CD8-positive, alpha-beta memory T cell (primary cell): ENCODE measurements around the gene STAC3. TPM values are rescaled to one million over a fixed set of nuclear protein-coding genes. Genes with fewer than 3 reads are reported as not detected.

ENCODE experiments used
- CTCF ChIA-PET: fragments of 350-600 bp; sonication (Branson Sonifier 250); formaldehyde crosslinking; loops from one replicate; lab custom pipeline; 2021; ENCODE audit warnings: antibody characterized with exemption; lab: Charles Lee
- POLR2A ChIA-PET: fragments of 350-600 bp; sonication (Branson Sonifier 250); formaldehyde crosslinking; loops from one replicate; lab custom pipeline; 2021; ENCODE audit warnings: antibody characterized with exemption; lab: Charles Lee
- DNase-seq, 5 donors: peaks; one replicate each; pipeline versions ENCODE4 v3.0.0 to v3.0.0-alpha.2; 2020 to 2022; ENCODE audit warnings: mixed read lengths in 1 of 5
- H3K27ac ChIP-seq: one replicate; pipeline ENCODE4 v1.7.0; 2013; ENCODE audit warnings: low read depth, mild to moderate bottlenecking, low read length, moderate library complexity
- H3K27me3 ChIP-seq: 2 replicates; pipeline ENCODE4 v1.7.0; 2013; ENCODE audit warnings: low read length, mild to moderate bottlenecking; ENCODE audit not compliant: insufficient read depth, poor library complexity, severe bottlenecking
- H3K36me3 ChIP-seq: 2 replicates; pipeline ENCODE4 v1.7.0; 2013; ENCODE audit warnings: mild to moderate bottlenecking, low read length, moderate library complexity; ENCODE audit not compliant: insufficient read depth
- H3K4me1 ChIP-seq: 2 replicates; pipeline ENCODE4 v1.7.0; 2013; ENCODE audit warnings: mild to moderate bottlenecking, low read length, moderate library complexity; ENCODE audit not compliant: insufficient read depth
- H3K4me3 ChIP-seq: 2 replicates; pipeline ENCODE4 v1.7.0; 2013; ENCODE audit warnings: mild to moderate bottlenecking, low read length
- H3K9me3 ChIP-seq: 2 replicates; pipeline ENCODE4 v1.7.0; 2013; ENCODE audit warnings: mild to moderate bottlenecking, low read length
- H3K27ac Mint-ChIP-seq, 8 donors: one replicate each; pipeline ENCODE4 v1.8.0; 2020 to 2021; ENCODE audit warnings: mixed read lengths in 8 of 8, mild to moderate bottlenecking in 6 of 8, inconsistent platforms in 3 of 8, moderate library complexity in 3 of 8
- H3K27me3 Mint-ChIP-seq, 2 donors: one replicate each; pipeline ENCODE4 v1.8.0; 2020 to 2021; ENCODE audit warnings: mixed read lengths in 2 of 2, mild to moderate bottlenecking in 1 of 2, moderate library complexity in 1 of 2
- H3K36me3 Mint-ChIP-seq, 3 donors: one replicate each; pipeline ENCODE4 v1.8.0; 2020 to 2021; ENCODE audit warnings: mixed read lengths in 3 of 3, inconsistent platforms in 1 of 3, mild to moderate bottlenecking in 1 of 3
- H3K4me1 Mint-ChIP-seq, 3 donors: one replicate each; pipeline ENCODE4 v1.8.0; 2020 to 2021; ENCODE audit warnings: mixed read lengths in 3 of 3, inconsistent platforms in 1 of 3, mild to moderate bottlenecking in 1 of 3
- H3K4me3 Mint-ChIP-seq, 7 donors: one replicate each; pipeline ENCODE4 v1.8.0; 2020 to 2021; ENCODE audit warnings: mixed read lengths in 7 of 7, mild to moderate bottlenecking in 6 of 7, moderate library complexity in 4 of 7, inconsistent platforms in 2 of 7
- H3K9me3 Mint-ChIP-seq, 5 donors: one replicate each; pipeline ENCODE4 v1.8.0; 2020 to 2022; ENCODE audit warnings: mixed read lengths in 5 of 5, mild to moderate bottlenecking in 3 of 5, moderate library complexity in 2 of 5, inconsistent platforms in 1 of 5
- polyA plus RNA-seq: library from polyadenylated mRNA; unstranded; fragments of 300-500 nt; fragmentation: Illumina TruSeq; gene quantifications from one replicate; pipeline ENCODE4 v1.2.3, GENCODE V29; 2021
- total RNA-seq, 2 experiments: library from RNA; stranded (reverse); gene quantifications; one replicate each; pipeline ENCODE4 v1.2.3, GENCODE V29; 2021

Gene STAC3
- total and polyA plus RNA-seq, 3 experiments from 2014 or later, result 0.96 to 1.4 TPM; not detected in 1

DNA sequence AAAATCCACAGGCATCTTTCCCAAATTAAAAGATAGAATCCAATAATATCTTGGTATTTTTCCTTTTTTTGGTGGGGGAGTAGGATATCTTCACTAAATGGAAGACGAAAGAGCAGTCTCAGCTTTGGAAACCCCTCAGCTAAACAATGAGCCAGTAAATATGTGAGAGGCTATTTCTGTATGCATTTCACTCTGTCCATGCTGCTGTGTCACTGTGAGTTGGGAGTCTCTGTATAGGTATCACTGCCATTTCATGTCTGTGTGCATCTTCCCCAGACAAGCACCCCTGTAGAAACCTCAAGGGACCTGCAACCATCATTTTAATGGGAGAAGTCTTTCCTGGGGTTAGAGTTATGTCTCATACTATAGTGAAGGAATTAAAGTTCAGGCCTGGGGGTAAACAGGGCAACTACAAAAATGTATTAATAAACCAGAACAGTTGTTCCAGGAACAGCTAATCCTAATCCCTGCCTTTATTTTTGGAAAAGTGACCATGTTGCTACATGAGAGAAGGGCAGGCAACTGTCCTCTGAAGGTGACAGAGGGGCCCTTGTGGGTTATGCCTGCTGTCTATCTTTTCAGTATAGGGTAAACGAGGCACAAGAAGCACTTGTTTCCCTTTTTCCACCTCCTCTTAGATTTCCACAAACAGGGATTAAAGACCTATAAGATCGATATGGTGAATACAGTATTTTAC is 11.3 kb upstream of the STAC3 start:
- Histone ChIP-seq H3K36me3 (peaks cover 38% of the 10 kb centered on the region), H3K27me3 (no peaks in the 10 kb centered on the region), H3K4me1 (no peaks in the 10 kb centered on the region), H3K4me3 (no peak overlapping the region), H3K9me3 (no peaks in the 10 kb centered on the region), H3K27ac (no peak overlapping the region)
- Mint-ChIP-seq H3K27me3 (no peaks in the 10 kb centered on the region), H3K9me3 (no peaks in the 10 kb centered on the region), H3K4me1 (peaks cover 0 to 4% (median 0%) of the 10 kb centered on the region in 3 donors), H3K27ac (peak overlapping the region in 1 of 8 donors; percentile 56), H3K4me3 (no peak overlapping the region), H3K36me3 (peaks cover 3 to 81% (median 22%) of the 10 kb centered on the region in 3 donors)
- POLR2A ChIA-PET, result no interaction called here
- DNase-seq, result no peak
- CTCF ChIA-PET, result interaction anchor here (0.7 to 3.0 kb wide), 3 partner anchors 16 to 190 kb away, joined by 3 to 9 read pairs (median 6); no protein-coding TSS in a partner anchor

DNA sequence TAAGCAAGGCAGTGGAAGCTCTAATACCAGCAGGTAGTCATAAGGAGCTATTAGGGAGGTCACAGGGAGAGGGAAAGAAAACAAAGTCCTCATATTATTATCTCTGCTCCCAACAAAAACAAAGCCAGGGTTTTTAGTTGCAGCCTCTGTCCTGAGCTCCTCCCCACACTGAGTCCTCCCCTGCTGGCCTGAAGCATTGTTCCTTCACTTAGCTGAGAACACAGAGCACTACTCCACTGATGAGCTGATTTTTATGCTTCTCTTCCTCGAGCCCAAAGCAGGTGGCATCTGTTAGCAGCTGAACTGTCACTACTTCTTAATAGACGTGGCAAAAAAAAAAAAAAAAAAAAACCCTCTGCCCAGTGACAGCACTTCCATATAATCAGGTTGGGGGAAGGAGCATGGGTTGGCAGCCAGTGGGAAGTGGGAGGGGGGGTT is 10.5 kb upstream of the STAC3 start:
- Histone ChIP-seq H3K4me3 (no peak overlapping the region), H3K27me3 (no peaks in the 10 kb centered on the region), H3K27ac (no peak overlapping the region), H3K4me1 (no peaks in the 10 kb centered on the region), H3K9me3 (no peaks in the 10 kb centered on the region), H3K36me3 (peaks cover 40% of the 10 kb centered on the region)
- ChIA-PET CTCF (interaction anchor here (0.7 to 3.0 kb wide), 5 partner anchors 11 to 191 kb away, joined by 3 to 9 read pairs (median 5); partner anchors contain the start of gene STAC3), POLR2A (no interaction called here)
- no peaks in the 10 kb centered on the region for H3K9me3 Mint-ChIP-seq
- peaks cover 0 to 4% (median 0%) of the 10 kb centered on the region in 3 donors for H3K4me1 Mint-ChIP-seq
- peaks cover 3 to 79% (median 25%) of the 10 kb centered on the region in 3 donors for H3K36me3 Mint-ChIP-seq
- H3K27ac Mint-ChIP-seq, result peak overlapping the region in 1 of 8 donors; percentile 80
- H3K27me3 Mint-ChIP-seq, result no peaks in the 10 kb centered on the region
- H3K4me3 Mint-ChIP-seq, result no peak overlapping the region
- no peak for DNase-seq

DNA sequence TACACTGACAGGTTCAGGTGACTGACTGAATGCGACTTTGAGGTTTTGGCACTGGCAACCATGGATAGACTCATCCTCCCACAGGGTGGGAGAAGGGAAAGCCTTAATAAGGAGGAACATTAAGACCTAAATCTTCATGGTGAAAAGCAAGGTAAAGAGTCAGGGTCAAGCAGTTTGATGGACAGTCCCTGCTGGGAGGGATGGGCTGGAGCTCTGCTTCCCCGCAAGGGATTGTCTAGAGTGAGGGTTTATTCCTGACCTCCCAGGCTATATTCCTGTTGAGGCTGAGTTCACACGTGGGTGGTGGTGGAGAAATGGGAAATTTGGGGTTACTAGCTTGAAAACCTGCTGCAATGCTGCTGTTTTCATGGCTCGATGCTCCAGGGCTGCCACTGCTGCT is 9.4 kb upstream of the STAC3 start:
- Histone ChIP-seq H3K9me3 (no peaks in the 10 kb centered on the region), H3K27ac (no peak overlapping the region), H3K27me3 (no peaks in the 10 kb centered on the region), H3K36me3 (peaks cover 43% of the 10 kb centered on the region), H3K4me3 (no peak overlapping the region), H3K4me1 (no peaks in the 10 kb centered on the region)
- DNase-seq, result no peak
- H3K4me3 Mint-ChIP-seq, result no peak overlapping the region
- ChIA-PET POLR2A (no interaction called here), CTCF (interaction anchor here (1.7 to 3.0 kb wide), 3 partner anchors 10 to 192 kb away, joined by 5 to 9 read pairs (median 6); partner anchors contain the start of gene STAC3)
- H3K36me3 Mint-ChIP-seq, result peaks cover 5 to 85% (median 26%) of the 10 kb centered on the region in 3 donors
- peak overlapping the region in 1 of 8 donors; percentile 33 for H3K27ac Mint-ChIP-seq
- H3K9me3 Mint-ChIP-seq, result no peaks in the 10 kb centered on the region
- no peaks in the 10 kb centered on the region for H3K27me3 Mint-ChIP-seq
- H3K4me1 Mint-ChIP-seq, result peaks cover 0 to 4% (median 0%) of the 10 kb centered on the region in 3 donors

DNA sequence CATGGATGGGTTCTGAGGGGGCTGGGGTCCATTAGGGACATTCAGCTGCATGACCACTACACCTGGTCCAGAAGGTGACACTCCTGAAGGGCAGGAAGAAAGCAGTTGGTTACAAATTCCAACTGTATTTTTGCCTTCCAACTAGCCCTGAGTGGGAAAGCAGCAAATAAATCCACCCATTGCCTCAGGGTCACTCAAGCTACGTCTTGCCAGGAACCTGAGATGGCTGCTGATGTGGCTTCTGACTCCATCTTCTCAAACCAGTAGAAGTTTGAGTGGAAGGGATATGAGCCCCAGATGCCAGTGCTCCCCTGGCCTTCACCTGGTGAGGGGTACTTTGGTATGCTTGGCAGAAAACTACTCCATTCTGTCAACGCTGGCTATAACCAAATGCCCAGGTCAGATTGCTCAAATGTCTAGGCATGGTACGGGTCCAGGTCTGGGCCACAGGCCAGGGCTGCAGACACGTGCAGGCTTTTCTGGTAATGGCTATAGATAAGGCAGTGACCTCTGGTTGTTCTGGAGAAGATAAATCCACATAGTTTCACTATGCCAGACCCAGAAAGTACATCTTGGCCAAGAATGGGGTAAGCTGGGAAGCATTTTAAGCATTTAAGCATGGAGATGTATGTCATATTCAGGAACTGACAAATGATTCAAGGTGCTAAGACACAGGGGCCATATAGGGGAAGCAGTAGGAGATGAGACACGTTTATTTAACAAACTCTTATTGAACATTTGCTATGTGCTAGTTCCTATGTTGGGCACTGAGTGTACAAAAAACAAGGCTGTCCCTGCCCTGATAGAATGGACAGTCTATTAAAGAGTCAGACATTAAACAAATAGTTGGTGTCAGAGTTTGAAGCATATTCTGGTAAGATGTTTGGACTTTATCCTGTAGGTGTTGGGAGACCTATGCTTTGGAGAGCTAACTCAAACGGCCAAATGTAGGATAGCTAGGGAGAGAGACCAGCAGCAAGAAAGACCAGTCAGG is 8.3 kb upstream of the STAC3 start:
- Mint-ChIP-seq H3K27me3 (no peaks in the 10 kb centered on the region), H3K27ac (peak overlapping the region in 2 of 8 donors; percentile 4 to 66), H3K4me3 (no peak overlapping the region), H3K4me1 (peaks cover 0 to 4% (median 0%) of the 10 kb centered on the region in 3 donors), H3K9me3 (no peaks in the 10 kb centered on the region), H3K36me3 (peaks cover 7 to 87% (median 22%) of the 10 kb centered on the region in 3 donors)
- H3K4me1 ChIP-seq, result no peaks in the 10 kb centered on the region
- POLR2A ChIA-PET, result no interaction called here
- H3K9me3 ChIP-seq, result no peaks in the 10 kb centered on the region
- H3K36me3 ChIP-seq, result peaks cover 43% of the 10 kb centered on the region
- no peak overlapping the region for H3K4me3 ChIP-seq
- H3K27ac ChIP-seq, result no peak overlapping the region
- CTCF ChIA-PET, result interaction anchor here (2.8 to 3.0 kb wide), 2 partner anchors 9 to 193 kb away, joined by 6 to 9 read pairs; partner anchors contain the start of gene STAC3
- no peak for DNase-seq
- H3K27me3 ChIP-seq, result no peaks in the 10 kb centered on the region

DNA sequence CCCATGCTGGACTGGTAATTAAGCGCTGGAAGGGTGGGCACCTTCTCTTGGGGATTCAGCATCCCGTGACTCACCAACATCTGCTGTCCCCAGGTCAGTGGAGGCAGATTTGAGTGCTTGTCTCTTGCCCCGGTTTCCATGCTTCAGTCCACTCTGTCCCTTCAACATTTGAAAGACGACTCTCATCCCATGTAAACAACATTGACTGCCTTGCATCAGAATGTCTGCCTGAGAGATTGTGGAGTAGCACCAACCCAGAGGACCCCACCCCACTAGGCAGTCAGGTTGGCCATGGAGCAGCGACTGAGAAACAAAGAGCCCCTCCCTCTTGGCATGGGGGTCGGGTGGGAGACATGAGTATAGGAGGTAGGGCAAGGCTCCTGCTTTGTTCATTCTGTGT is 4.9 kb upstream of the STAC3 start:
- H3K4me1 ChIP-seq, result no peaks in the 10 kb centered on the region
- no peak overlapping the region for H3K27ac ChIP-seq
- H3K36me3 ChIP-seq, result peaks cover 36% of the 10 kb centered on the region
- Mint-ChIP-seq H3K27me3 (no peaks in the 10 kb centered on the region), H3K4me1 (no peaks in the 10 kb centered on the region), H3K4me3 (no peak overlapping the region), H3K9me3 (no peaks in the 10 kb centered on the region), H3K36me3 (peaks cover 4 to 64% (median 18%) of the 10 kb centered on the region in 3 donors), H3K27ac (peak overlapping the region in 1 of 8 donors; percentile 24)
- H3K4me3 ChIP-seq, result no peak overlapping the region
- no peak for DNase-seq
- no peaks in the 10 kb centered on the region for H3K9me3 ChIP-seq
- ChIA-PET CTCF (no interaction called here), POLR2A (no interaction called here)
- no peaks in the 10 kb centered on the region for H3K27me3 ChIP-seq

DNA sequence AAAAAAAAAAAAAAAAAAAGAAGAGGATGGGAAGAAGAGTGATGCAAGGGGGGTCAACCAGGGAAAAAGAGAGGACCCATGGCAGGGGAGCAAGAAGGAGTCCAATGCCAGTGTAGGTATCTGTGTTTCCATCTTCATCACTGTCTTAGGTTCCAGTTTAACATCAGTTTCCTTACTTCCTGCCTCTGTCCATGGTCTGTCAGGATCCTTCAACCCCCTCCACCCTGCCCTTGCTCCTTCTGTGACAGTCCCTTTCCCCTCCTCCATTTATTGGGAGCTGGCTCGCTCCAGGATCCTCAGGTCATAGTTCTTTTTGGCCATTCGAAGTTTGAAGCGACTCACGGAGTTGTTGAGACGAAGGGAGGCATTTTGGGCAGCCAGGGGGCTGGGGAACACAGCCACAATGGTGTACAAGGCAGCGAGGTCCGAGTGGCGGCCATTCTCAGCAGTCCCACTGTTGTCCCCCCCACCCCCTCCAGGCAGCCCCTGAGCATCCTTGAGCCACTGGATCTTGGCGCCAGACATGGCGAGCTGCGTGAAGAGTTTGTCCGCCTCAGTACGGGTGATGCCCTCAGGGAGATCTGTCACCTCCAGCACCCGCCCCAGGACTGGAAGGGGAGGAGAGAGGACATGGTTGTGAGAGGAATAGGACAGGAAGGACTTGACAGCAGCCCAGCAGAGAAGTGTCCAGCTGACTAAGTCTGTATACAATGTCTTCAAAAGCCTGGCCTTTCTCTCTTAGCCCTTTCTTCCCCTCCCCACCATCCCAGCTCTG is 3.7 kb upstream of the STAC3 start:
- no peak overlapping the region for H3K27ac ChIP-seq
- H3K36me3 Mint-ChIP-seq, result peaks cover 4 to 55% (median 13%) of the 10 kb centered on the region in 3 donors
- no peaks in the 10 kb centered on the region for H3K4me1 Mint-ChIP-seq
- peaks cover 29% of the 10 kb centered on the region for H3K36me3 ChIP-seq
- no peaks in the 10 kb centered on the region for H3K9me3 Mint-ChIP-seq
- no peaks in the 10 kb centered on the region for H3K4me1 ChIP-seq
- H3K9me3 ChIP-seq, result no peaks in the 10 kb centered on the region
- POLR2A ChIA-PET, result no interaction called here
- CTCF ChIA-PET, result interaction anchor here (0.6 to 1.5 kb wide), 3 partner anchors 11 to 142 kb away, joined by 3 to 5 read pairs (median 3); no protein-coding TSS in a partner anchor
- H3K27me3 Mint-ChIP-seq, result no peaks in the 10 kb centered on the region
- DNase-seq, result no peak
- H3K4me3 ChIP-seq, result no peak overlapping the region
- no peak overlapping the region for H3K4me3 Mint-ChIP-seq
- H3K27ac Mint-ChIP-seq, result peak overlapping the region in 1 of 8 donors; percentile 71
- H3K27me3 ChIP-seq, result no peaks in the 10 kb centered on the region

DNA sequence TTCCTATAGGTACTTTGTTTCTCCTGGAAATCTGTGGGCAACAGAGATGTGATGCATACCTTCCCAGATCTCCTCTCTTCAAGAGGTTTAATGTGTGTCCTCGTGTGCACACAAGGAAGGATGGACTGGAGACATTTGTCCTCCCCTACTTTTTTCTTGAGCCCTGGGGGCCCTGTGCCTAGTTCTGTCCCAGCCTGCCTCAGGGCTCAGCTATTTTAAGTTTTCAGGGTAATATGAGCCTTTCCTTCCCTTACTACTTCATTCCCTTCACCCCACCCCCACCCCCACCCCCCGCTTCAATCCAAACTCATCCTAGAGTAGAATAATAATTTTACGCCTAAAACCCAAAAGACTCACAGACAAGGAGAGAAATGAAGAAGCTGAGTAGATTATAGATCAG is 446 bp downstream of the STAC3 start:
- H3K27me3 ChIP-seq, result no peaks in the 10 kb centered on the region
- ChIA-PET CTCF (interaction anchor here (1.1 to 2.7 kb wide), 4 partner anchors 10 to 20 kb away, joined by 3 to 11 read pairs (median 5); no protein-coding TSS in a partner anchor), POLR2A (interaction anchor here (0.6 to 0.7 kb wide), 2 partner anchors 180 to 598 kb away, joined by 3 read pairs; no protein-coding TSS in a partner anchor)
- peaks cover 0 to 5% of the 10 kb centered on the region in 2 donors for H3K27me3 Mint-ChIP-seq
- DNase-seq, result no peak
- H3K36me3 ChIP-seq, result no peaks in the 10 kb centered on the region
- no peaks in the 10 kb centered on the region for H3K4me1 Mint-ChIP-seq
- no peaks in the 10 kb centered on the region for H3K9me3 Mint-ChIP-seq
- H3K4me1 ChIP-seq, result no peaks in the 10 kb centered on the region
- no peak overlapping the region for H3K4me3 ChIP-seq
- H3K36me3 Mint-ChIP-seq, result peaks cover 4 to 16% (median 8%) of the 10 kb centered on the region in 3 donors
- no peak overlapping the region for H3K4me3 Mint-ChIP-seq
- H3K9me3 ChIP-seq, result no peaks in the 10 kb centered on the region
- no peak overlapping the region for H3K27ac Mint-ChIP-seq
- no peak overlapping the region for H3K27ac ChIP-seq
